Measurements from ENCODE around the gene KIF12. TPM values are rescaled to one million over a fixed set of nuclear protein-coding genes. Genes with fewer than 3 reads are reported as not detected.
A peak's percentile ranks its signal among the peaks of the same experiment; 100 is the strongest.
"Not testable (repeated sequence)": the region's sequence is repeated elsewhere in the genome, so short reads cannot be mapped to it uniquely, and the experiment has no call there.

The KIF12 gene
- total and polyA plus RNA-seq, 8 donors = 40.4 to 605 (median 68.3) TPM

DNA sequence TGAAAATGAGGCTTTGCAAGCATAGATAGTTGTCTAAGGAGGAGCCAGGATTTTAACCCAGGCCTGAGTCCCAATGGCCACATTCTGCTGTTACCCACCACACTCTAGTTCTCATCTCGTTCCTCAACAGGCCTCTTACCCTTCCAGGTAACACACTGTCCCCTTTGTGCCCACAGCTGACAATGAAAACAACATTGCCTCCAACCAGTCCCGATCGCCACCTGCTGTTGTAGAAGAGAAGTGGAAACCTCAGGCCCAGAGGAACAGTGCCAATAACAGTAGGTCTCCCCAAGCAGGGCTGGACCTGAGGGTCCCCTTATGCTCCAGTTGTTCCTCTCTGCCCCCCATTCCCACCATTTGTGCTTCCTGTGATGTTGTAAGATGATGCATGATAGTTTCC, 51.4 kb downstream of the KIF12 start:
- H3K4me1 ChIP-seq = no peaks in the 10 kb centered on the region
- FAIRE-seq (no peak), ATAC-seq (peak in 3 of 4 donors; percentile 65 to 70 (median 68)), DNase-seq (peak in 1 of 6 donors; percentile 40)
- H3K4me3 ChIP-seq = no peak overlapping the region
- H3K36me3 ChIP-seq = peaks cover 0 to 17% (median 16%) of the 10 kb centered on the region in 3 donors
- no peaks in the 10 kb centered on the region for H3K27me3 ChIP-seq
- 56% methylated on average over 3 of the region's 3 CpGs for WGBS, 2 donors
- intact Hi-C loops (cut with DNase I) = no loop called here
- no peak overlapping the region for H3K27ac ChIP-seq
- H3K9me3 ChIP-seq = no peaks in the 10 kb centered on the region
- TF ChIP-seq, protein P1, sequence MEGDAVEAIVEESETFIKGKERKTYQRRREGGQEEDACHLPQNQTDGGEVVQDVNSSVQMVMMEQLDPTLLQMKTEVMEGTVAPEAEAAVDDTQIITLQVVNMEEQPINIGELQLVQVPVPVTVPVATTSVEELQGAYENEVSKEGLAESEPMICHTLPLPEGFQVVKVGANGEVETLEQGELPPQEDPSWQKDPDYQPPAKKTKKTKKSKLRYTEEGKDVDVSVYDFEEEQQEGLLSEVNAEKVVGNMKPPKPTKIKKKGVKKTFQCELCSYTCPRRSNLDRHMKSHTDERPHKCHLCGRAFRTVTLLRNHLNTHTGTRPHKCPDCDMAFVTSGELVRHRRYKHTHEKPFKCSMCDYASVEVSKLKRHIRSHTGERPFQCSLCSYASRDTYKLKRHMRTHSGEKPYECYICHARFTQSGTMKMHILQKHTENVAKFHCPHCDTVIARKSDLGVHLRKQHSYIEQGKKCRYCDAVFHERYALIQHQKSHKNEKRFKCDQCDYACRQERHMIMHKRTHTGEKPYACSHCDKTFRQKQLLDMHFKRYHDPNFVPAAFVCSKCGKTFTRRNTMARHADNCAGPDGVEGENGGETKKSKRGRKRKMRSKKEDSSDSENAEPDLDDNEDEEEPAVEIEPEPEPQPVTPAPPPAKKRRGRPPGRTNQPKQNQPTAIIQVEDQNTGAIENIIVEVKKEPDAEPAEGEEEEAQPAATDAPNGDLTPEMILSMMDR (IDR thresholded peaks at IDR 0.05) = no peak

DNA sequence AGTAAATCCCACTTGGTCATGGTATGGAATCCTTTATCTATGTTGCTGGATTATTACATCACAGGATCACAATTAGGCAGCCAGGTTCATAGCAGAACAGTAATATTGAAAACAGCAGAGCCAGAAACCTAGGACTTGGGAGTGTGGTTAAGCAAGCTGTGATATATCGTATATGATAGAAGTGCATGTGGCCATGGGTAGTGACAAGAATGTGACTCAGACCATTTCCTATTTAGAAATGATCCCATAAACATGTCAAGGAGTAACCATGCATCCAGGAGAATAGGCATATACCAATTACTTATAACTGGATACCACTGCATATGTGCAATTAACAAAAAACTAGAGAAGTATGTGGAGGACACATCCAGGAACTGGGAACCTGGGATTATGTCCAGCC, 52.2 kb downstream of the KIF12 start:
- Histone ChIP-seq H3K27me3 (no peaks in the 10 kb centered on the region), H3K36me3 (peaks cover 0 to 17% (median 16%) of the 10 kb centered on the region in 3 donors), H3K4me1 (no peaks in the 10 kb centered on the region), H3K9me3 (no peaks in the 10 kb centered on the region), H3K4me3 (no peak overlapping the region), H3K27ac (no peak overlapping the region)
- ATAC-seq = no peak
- TF ChIP-seq, protein P1 (IDR thresholded peaks at IDR 0.05) = no peak
- intact Hi-C loops (cut with DNase I) = no loop called here
- no peak for DNase-seq
- FAIRE-seq = no peak
- 92 to 100% methylated on average over 1 of the region's 1 CpG for WGBS, 2 donors

DNA sequence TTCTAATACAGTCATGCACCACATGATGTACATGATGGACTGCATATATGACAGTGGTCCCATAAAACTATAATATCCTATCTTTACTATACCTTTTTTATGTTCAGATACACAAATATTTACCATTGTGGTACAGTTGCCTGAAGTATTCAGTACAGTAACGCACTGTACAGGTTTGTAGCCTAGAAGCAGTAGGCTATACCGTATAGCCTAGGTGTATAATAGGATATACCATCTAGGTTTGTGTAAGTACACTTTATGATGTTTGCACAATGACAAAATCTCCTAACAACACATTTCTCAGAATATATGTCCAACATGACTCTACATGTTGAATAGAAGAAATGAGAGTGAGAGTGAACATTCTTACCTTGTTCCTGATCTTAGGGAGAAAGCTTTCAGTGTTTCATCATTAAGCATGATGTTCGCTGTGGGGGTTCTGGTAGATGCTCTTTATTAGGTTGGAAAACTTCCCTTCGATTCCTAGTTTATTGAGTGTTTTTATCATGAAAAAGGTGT, 52.8 kb downstream of the KIF12 start:
- no peak for FAIRE-seq

DNA sequence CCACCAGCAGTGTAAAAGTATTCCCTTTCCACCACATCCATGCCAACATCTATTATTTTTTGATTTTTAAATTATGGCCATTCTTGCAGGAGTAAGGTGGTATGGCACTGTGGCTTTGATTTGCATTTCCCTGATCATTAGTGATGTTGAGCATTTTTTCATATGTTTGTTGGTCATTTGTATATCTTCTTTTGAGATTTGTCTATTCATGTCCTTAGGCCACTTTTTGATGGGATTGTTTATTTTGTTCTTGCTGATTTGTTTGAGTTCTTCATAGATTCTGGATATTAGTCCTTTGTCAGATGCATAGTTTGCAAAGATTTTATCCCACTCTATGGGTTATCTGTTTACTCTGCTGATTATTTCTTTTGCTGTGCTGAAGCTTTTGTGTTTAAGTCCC, 55.4 kb downstream of the KIF12 start:
- intact Hi-C loops (cut with DNase I); H3K4me3 ChIP-seq; FAIRE-seq; ATAC-seq; H3K4me1 ChIP-seq; H3K36me3 ChIP-seq; H3K27ac ChIP-seq; H3K9me3 ChIP-seq; DNase-seq; H3K27me3 ChIP-seq: not testable (repeated sequence)

More for the DNA sequence above, 52.8 kb downstream of the KIF12 start:
- DNase-seq = no peak
- Histone ChIP-seq H3K9me3 (no peaks in the 10 kb centered on the region), H3K4me3 (no peak overlapping the region), H3K36me3 (peaks cover 0 to 17% (median 16%) of the 10 kb centered on the region in 3 donors), H3K4me1 (no peaks in the 10 kb centered on the region), H3K27me3 (no peaks in the 10 kb centered on the region), H3K27ac (no peak overlapping the region)
- intact Hi-C loops (cut with DNase I) = no loop called here
- TF ChIP-seq, protein P1 (IDR thresholded peaks at IDR 0.05) = no peak
- ATAC-seq = no peak
- 97% methylated on average over 4 of the region's 4 CpGs for WGBS, 2 donors

Other genes with a start within 250 kb of the KIF12 start
- 10 to 100 TPM in 1 of 6 donors, 1 to 10 TPM in 5; 7.0 to 14.0 (median 8.8) TPM for gene ZNF618, start 223.0 kb downstream of the KIF12 start, total RNA-seq
- 1 to 10 TPM; 5.1 to 6.4 TPM for gene ZNF618, start 223.0 kb downstream of the KIF12 start, polyA plus RNA-seq
- 100 to 1,000 TPM in 3 of 6 donors, 10 to 100 TPM in 3; 62.7 to 108 (median 89.2) TPM for gene AMBP, start 21.0 kb downstream of the KIF12 start, total RNA-seq
- 100 to 1,000 TPM; 178 to 370 TPM for gene AMBP, start 21.0 kb downstream of the KIF12 start, polyA plus RNA-seq
- 10 to 100 TPM in 5 of 6 donors, 1 to 10 TPM in 1; 9.7 to 31.8 (median 17.3) TPM for gene COL27A1, start 56.2 kb upstream of the KIF12 start, total RNA-seq
- 100 to 1,000 TPM in 1 of 2 donors, 10 to 100 TPM in 1; 71.1 to 109 TPM for gene COL27A1, start 56.2 kb upstream of the KIF12 start, polyA plus RNA-seq
- 10 to 100 TPM in 1 of 6 donors, under 1 TPM in 2, not detected in 3; 0.38 to 10.2 (median 0.92) TPM for gene ORM1, start 223.8 kb upstream of the KIF12 start, total RNA-seq
- gene ORM1, start 223.8 kb upstream of the KIF12 start, polyA plus RNA-seq = 1 to 10 TPM in 1 of 2 donors, under 1 TPM in 1; 0.82 to 1.6 TPM
- gene ORM2, start 230.6 kb upstream of the KIF12 start, total RNA-seq = 1 to 10 TPM in 1 of 6 donors, under 1 TPM in 1, not detected in 4; 0.66 to 3.1 TPM
- gene ORM2, start 230.6 kb upstream of the KIF12 start, polyA plus RNA-seq = under 1 TPM; 0.12 to 0.34 TPM